HFFc6 (cell line): ENCODE results near the gene CSK. TPM values are rescaled to one million over a fixed set of nuclear protein-coding genes. Genes with fewer than 3 reads are reported as not detected.

Source experiments
- DNase-seq: peaks from one replicate; pipeline ENCODE4 v3.0.0-alpha.2; 2018
- H3K27ac Mint-ChIP-seq: 2 replicates; pipeline ENCODE4 v1.8.0; 2020; ENCODE audit warnings: mild to moderate bottlenecking, mixed read lengths
- H3K27me3 Mint-ChIP-seq: 2 replicates; pipeline ENCODE4 v1.8.0; 2021; ENCODE audit warnings: mild to moderate bottlenecking, moderate library complexity, mixed read lengths; ENCODE audit not compliant: insufficient read depth
- H3K36me3 Mint-ChIP-seq: 2 replicates; pipeline ENCODE4 v1.8.0; 2021; ENCODE audit warnings: low read depth, mixed read lengths
- H3K4me1 Mint-ChIP-seq: 2 replicates; pipeline ENCODE4 v1.8.0; 2020; ENCODE audit warnings: low read depth, mixed read lengths
- H3K4me3 Mint-ChIP-seq: 2 replicates; pipeline ENCODE4 v1.8.0; 2020; ENCODE audit warnings: mild to moderate bottlenecking, moderate library complexity, mixed read lengths
- H3K9me3 Mint-ChIP-seq: 2 replicates; pipeline ENCODE4 v1.8.0; 2020; ENCODE audit warnings: mild to moderate bottlenecking, mixed read lengths
- total RNA-seq, 6 experiments: library from RNA; stranded (reverse); fragmentation: NEBNext Ultra II Directional; extraction: Animal tissue kit (Norgen Biotek cat#: 25700); gene quantifications; 2 replicates in 1 of 6; 3 replicates in 5 of 6; pipeline ENCODE4 v1.2.3, GENCODE V29; 2021
- TF ChIP-seq, protein P1 (sequence below): fragments of 200-600 bp; sonication (generic); IDR thresholded peaks from 2 replicates; pipeline ENCODE4 v1.5.0; 2021; ENCODE audit warnings: antibody characterized with exemption, mild to moderate bottlenecking

CSK gene
- total RNA-seq, 6 experiments from 2014 or later = 48.8 to 59.0 (median 53.3) TPM

DNA sequence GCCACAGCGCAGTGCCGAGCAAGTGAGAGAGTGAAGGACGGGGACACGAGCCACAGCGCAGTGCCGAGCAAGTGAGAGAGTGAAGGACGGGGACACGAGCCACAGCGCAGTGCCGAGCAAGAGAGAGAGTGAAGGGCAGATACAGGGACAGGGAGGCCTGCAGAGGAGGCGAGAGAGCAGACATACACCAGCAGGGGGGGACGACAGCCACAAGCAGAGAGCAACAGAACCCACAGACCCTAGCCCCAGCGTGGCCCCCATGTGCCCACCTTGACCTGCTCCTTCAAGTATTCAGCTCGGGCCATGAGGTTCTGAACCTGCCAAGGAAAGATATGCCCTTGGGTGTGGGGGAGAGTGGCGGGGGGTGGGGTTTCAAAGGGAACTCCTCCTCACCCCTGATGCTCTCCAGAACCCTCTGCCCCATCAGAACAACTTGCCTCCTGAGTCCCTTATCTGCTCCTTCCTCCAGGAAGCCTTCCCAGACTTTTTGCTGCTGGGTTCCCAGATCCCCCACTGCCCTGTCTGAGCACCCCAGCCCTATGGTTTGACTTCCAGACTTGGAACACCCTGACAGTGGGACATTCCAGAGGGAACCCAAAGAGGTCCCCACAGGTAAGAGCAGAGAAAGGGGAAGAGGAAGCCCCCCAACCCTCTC lies 55.7 kb downstream of the CSK start:
- no peak overlapping the region for H3K4me3 Mint-ChIP-seq
- peaks cover 7% of the 10 kb centered on the region for H3K27me3 Mint-ChIP-seq
- peaks cover 17% of the 10 kb centered on the region; the same call in 1 of the 2 replicates for H3K4me1 Mint-ChIP-seq
- no peak overlapping the region for H3K27ac Mint-ChIP-seq
- no peaks in the 10 kb centered on the region for H3K36me3 Mint-ChIP-seq
- no peak for DNase-seq
- TF ChIP-seq, protein P1, sequence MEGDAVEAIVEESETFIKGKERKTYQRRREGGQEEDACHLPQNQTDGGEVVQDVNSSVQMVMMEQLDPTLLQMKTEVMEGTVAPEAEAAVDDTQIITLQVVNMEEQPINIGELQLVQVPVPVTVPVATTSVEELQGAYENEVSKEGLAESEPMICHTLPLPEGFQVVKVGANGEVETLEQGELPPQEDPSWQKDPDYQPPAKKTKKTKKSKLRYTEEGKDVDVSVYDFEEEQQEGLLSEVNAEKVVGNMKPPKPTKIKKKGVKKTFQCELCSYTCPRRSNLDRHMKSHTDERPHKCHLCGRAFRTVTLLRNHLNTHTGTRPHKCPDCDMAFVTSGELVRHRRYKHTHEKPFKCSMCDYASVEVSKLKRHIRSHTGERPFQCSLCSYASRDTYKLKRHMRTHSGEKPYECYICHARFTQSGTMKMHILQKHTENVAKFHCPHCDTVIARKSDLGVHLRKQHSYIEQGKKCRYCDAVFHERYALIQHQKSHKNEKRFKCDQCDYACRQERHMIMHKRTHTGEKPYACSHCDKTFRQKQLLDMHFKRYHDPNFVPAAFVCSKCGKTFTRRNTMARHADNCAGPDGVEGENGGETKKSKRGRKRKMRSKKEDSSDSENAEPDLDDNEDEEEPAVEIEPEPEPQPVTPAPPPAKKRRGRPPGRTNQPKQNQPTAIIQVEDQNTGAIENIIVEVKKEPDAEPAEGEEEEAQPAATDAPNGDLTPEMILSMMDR = peak; percentile 29
- no peaks in the 10 kb centered on the region for H3K9me3 Mint-ChIP-seq

- Mint-ChIP-seq H3K27me3 (peaks cover 3% of the 10 kb centered on the region), H3K4me3 (no peak overlapping the region), H3K9me3 (no peaks in the 10 kb centered on the region), H3K36me3 (no peaks in the 10 kb centered on the region), H3K4me1 (peaks cover 17% of the 10 kb centered on the region; the same call in 1 of the 2 replicates), H3K27ac (no peak overlapping the region)
- TF ChIP-seq, protein P1 = no peak
- no peak for DNase-seq
These were observed 56.2 kb downstream of the CSK start for GRCh38 chr15:74838137-74838516.

DNA sequence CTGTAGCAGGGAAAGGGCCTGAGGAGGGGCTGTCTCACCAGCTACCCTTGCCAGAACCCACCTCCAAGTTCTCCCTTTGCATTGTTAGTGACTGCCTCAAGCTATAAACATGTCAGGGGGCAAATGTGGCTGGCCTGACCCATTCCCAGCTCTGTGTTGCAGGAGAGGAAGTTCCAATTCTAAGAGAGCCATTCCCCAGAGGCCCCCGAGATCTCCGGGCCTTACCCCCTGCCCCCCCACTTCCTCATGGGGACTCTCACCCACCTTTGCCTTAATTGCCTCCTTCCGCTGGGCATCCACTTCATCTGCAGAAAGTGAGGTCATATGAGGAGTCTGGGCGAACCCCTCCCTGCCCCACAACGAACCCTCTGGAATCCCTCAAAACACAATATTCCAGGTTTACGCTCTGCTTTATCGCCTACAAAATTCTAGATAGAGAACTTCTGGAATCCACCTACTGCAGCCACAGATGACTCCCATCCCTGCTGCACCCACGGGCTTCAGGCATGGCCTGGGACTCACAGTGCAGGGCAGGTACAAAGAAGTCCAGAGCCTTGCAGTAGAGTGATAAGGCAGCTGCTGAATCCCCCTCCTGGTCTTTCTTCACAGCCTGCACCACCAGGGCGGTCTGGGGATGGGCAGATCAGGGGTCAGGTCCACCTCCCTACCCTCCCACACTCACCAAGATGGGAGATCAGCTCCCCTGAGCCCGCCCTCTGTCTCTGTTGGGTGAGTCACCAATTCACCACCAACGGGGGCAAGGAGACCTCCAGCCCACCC lies 57.1 kb downstream of the CSK start:
- Mint-ChIP-seq H3K4me3 (no peak overlapping the region), H3K27me3 (peaks cover 3% of the 10 kb centered on the region), H3K4me1 (peaks cover 22% of the 10 kb centered on the region; the same call in 1 of the 2 replicates), H3K27ac (no peak overlapping the region), H3K9me3 (no peaks in the 10 kb centered on the region), H3K36me3 (no peaks in the 10 kb centered on the region)
- TF ChIP-seq, protein P1 = no peak
- DNase-seq = no peak

DNA sequence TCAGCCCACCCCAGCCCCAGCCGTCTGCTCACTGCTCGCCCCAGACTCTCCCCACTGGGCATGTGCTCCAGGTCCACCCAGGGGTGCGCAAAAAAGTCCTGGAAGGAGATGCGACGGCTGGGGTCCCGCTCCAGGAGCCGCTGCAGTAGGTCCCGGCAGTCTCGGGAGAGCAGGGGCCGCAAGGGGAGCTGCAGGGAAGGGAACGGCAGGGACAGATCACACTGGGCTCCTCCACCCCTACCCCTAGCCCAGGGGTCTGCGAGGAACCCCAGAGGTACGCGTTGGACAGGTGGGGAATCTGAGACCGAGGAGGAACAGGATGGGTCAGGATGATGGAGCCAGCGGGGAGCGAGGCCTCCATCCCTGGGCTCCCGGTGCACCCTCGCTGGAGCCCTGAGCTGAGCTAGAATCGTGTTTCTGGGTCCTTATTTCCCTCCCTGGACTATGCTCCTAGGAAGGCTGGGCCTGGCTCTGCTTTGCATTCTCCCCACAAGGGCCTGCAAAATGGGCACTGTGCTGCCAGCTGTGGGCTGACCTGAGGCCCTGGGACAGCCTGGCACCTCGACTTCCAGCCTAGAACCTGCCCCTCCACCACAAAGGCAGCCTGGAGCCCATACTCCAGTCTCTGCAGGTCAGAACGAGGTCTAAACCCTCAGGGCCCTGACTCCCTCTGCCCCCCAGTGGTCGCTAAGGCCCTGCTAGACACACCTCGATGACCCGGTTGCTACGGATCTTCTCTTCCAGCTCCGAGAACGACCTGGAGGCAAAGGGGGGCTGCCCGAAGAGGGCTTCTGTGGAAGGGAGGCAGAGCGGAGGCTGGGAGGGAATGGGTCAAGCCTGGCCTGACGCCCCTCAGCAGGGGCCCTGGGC lies 57.9 kb downstream of the CSK start:
- TF ChIP-seq, protein P1 = peak; percentile 20; the same call in 1 of the 2 replicates
- Mint-ChIP-seq H3K27ac (no peak overlapping the region), H3K9me3 (no peaks in the 10 kb centered on the region), H3K4me3 (no peak overlapping the region), H3K27me3 (peaks cover 3% of the 10 kb centered on the region), H3K36me3 (no peaks in the 10 kb centered on the region), H3K4me1 (peaks cover 22% of the 10 kb centered on the region; the same call in 1 of the 2 replicates)
- DNase-seq = no peak
